Inferior parietal cortex (tissue), 1 donor: ENCODE data around the gene PCP2.

Source experiments
- DNase-seq: peaks from one replicate; pipeline ENCODE4 v3.0.0-alpha.2; 2016; ENCODE audit errors: extremely low spot score

PCP2 gene

DNA sequence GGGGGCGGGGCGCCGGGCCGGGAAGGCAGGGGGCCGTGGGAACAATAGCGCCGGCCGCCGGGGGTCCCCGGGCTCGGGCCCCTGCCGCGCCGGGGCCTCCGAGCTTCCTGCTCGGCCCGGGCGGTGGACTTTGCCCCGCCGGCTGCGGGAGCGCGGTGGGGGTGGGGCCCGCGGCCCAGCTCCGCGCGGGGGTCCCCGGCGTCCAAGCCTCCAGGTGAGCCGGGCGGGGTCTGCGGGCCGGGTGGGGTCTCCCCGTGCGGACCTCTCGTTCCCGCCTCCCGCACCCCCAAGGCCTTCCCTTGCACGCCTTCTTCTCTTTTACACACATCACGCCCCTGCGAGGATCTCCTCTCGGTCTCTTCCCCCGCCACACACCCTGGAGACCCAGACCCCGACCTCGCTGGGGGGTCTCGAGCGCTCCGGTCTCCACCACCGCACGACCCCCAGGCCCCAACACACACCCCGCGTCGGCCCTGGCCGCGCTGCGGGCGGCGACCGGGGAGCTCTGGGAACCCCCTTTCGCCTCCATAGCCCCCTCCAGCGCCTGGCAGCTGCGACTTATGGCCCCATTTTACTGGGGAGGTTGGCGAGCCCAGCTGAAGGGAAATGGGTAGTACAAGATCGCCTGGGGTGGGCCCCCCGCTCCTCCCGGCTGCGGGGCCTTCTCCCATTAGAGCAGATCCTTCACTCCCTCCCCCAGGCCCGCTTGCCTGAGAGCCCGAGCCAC is 37.1 kb downstream of the PCP2 start:
- no peak for DNase-seq

DNA sequence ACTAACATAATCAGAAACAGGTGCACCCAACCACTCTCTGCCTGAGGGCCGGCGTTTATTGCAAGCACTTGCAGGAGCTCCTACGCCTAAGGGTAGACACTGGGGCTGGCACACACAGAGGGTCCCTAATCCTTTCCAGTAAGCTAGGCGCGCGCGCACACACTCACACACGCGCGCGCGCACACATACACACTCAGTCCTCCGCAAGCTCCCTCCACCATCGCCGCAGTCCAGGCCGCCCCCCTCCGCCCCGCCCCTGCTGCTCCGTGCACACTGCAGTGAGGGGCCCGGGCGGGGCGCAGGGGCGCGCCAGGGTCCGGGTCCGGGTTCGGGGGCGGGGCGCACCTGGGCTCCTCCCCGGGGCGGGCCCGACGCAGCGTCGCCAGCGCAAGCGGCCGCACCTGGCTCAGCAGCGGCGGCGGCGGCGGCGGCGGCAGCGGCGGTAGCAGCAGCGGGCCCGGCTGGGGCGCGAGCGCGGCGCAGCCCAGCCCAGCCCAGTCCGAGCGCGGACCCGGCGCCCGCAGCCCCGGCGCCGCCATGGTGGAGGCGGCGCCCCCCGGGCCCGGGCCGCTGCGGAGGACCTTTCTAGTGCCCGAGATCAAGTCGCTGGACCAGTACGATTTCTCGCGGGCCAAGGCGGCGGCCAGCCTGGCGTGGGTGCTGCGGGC is 37.9 kb downstream of the PCP2 start, which contains the start of gene CAMSAP3:
TSS of gene CAMSAP3 (plus strand) at position 398 of the 668 bp plus-strand sequence. CDS start at position 538, 140 bp downstream.
- no peak for DNase-seq

DNA sequence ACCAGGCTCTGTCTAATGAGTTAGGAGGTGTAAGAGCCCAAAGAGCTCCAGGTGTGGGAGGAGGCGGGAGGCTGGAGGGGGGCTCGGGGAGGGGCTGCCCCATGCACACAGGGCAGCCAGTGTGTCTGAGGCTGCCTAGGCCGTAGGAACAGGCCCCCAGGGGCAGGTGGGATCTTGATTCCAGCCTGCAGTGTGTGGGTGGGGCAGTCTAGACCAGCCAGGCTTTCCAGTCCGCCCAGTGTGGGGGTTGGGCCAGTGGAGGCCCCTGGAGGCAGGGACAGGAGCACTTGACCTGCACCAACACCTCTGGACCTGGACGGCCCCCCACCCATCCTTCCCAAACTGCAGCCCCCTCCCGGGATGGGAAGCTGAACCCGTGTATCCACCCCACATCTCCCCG is 43.3 kb downstream of the PCP2 start:
- no peak for DNase-seq

DNA sequence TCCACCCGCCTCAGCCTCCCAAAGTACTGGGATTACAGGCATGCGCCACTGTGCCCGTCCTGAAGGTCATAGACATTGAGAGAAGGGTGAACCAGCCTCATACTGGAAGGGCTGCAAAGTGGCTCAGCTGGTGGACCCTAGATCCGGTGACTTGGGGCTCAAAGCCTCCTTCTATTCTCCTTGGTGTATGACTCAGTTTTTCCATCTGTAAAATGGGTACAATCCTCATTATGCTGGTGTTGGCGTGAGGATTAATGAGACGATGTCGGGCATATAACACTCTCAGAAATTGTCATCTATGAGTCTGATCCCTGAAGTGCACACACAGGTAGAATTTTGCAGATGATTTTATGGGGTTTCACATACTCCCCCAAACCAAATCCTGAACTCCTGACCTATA is 43.7 kb downstream of the PCP2 start:
- no peak for DNase-seq

DNA sequence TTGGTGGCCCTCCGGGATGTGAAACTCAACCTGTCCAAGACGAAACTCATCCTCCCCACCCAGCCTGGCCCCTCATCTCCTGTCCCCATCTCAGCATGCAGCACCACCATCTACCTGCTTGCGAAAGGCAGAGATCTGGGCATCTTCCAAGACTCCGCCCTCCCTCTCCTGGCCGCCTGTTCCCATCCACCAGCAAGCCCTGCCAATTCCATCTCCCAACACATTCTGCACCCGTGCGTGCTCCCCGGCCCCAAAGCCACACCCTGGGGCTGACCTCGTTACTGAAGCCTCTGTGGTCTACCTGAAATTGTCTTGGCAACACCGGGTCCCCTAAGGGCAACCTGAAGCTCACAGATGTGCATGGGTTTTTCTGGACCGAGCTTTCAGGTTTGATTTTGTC is 51.1 kb downstream of the PCP2 start:
- no peak for DNase-seq
